ENCODE measurements around the gene PTBP3.
"Not testable (repeated sequence)": the region's sequence is repeated elsewhere in the genome, so short reads cannot be mapped to it uniquely, and the experiment has no call there.

Gene PTBP3, protein sequence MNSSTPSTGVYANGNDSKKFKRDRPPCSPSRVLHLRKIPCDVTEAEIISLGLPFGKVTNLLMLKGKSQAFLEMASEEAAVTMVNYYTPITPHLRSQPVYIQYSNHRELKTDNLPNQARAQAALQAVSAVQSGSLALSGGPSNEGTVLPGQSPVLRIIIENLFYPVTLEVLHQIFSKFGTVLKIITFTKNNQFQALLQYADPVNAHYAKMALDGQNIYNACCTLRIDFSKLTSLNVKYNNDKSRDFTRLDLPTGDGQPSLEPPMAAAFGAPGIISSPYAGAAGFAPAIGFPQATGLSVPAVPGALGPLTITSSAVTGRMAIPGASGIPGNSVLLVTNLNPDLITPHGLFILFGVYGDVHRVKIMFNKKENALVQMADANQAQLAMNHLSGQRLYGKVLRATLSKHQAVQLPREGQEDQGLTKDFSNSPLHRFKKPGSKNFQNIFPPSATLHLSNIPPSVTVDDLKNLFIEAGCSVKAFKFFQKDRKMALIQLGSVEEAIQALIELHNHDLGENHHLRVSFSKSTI

GRCh38 chr9:112332977-112333638 lies at the start of gene PTBP3:
PTBP3 (minus strand) TSS chr9:112333619; CDS start chr9:112297865, 35,754 bp downstream.
- DNase-seq, result peak; percentile 50

DNA sequence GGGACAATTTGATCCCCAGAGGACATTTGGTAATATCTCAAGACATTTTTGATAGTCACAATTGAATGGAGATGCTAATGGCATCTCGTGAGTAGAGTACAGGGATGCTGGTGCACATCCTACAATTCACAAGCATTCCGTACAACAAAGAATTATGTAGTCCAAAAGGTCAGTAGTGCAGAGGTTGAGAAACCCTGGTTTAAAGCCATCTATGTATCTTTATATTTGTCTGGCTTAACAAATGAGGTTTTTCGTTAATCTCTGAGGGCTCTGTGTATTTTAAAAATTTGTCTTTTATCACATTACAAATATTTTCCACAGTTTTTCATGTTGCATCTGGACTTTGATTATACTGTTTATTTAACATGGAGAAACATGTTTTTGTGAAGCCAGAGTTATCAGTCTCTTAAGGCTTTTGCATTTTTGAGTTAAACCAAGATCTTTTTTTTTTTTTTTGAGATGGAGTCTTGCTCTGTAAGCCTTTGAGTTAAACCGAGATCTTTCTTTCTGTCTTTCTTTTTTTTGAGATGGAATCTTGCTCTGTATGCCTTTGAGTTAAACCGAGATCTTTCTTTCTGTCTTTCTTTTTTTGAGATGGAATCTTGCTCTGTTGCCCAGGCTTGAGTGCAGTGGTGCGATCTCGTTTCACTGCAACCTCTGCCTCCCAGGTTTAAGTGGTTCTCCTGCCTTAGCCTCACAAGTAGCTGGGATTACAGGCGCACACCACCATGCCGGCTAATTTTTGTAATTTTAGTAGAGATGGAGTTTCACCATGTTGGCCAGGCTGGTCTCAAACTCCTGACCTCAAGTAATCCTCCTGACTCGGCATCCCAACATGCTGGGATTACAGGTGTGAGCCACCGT lies 49.3 kb upstream of the PTBP3 start:
- no peak for DNase-seq

GRCh38 chr9:112382066-112382465 lies 48.6 kb upstream of the PTBP3 start:
- no peak for DNase-seq

DNA sequence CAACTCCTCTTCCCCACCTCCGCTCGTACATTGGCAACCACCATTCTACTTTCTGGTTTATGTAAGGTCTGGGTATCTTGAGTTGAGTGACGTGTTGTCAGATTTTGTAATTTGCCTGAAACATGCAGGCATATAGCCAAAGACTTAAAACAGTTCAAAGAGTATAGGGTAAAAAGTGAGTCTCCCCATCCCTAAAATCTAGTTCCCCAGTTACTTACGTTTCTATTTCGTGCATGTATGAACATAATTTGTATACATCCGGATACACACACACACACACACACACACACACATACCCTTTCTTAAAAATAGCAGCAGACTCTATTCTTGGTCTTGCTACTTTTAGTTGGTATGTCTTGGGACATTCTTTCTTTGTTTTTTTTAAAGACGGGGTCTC lies 47.4 kb upstream of the PTBP3 start:
- DNase-seq, result no peak

GRCh38 chr9:112380102-112380824 lies 46.8 kb upstream of the PTBP3 start, which contains the start of gene HSDL2:
HSDL2 (plus strand) TSS chr9:112380108; CDS start chr9:112380164, 56 bp downstream.
- DNase-seq, result peak; percentile 58

GRCh38 chr9:112379177-112380101 lies 46.0 kb upstream of the PTBP3 start:
- peak; percentile 97 for DNase-seq

DNA sequence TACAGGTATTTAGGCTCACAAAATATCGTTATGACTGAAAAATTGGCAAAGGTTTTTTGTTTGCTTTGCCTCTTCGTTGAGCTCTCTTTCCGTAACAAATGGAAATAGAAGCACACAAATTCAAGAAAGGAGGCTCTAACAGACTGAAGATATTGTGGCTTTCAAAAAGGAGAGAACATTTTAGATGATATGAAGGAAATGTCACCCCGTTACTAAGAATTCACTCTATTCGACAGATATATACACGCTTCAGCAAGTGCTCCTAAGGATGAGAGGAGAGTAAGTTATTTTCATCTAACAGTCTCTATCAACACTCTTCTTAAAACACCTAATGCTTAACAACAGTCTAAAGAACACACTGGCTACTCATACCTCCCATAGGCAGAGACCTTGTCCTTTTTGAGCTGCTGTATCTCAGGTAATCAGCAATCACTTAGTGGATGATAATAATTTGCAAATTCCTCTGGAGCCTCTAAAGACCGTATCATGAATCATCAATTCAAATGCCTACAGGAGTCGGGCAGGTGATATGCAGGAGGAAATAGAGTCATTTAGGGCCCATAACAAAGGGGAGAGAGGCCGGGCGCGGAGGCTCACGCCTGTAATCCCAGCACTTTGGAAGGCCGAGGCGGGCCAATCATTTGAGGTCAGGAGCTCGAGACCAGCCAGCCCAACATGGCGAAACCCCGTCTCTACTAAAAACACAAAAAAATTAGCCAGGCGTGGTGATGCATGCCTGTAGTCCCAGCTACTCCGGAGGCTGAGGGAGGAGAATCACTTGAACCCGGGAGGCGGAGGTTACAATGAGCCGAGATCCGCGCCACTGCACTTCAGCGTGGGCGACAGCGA lies 45.1 kb upstream of the PTBP3 start:
- no peak for DNase-seq

DNA sequence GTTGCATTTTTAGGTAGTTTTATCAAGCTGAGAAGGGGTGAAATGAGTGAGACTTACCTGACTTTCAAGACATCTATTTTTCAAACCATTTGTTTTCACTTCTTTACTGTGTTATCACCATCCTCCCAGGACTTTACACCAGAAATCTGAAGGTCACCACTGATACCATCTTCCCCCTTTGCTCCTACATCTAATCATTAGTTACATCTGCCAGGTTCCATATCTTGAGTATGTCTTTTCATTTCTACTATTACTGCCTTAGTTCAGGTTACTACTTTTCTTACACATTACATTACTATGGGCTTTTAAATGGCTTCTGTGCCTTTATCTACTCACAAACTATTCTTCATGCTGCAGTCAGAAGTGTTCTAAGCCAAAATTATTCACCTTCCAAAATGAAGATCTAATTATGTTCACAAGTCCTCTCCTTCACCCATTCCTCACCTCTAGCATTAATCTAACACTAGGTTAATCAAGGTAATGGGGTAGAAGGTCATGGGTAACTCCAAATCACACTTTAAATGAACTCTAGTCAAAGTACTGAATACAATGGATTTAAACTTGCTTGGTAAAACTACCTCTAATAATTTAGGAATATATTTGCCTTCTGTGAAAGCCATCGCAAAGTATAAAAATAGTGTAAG lies 44.4 kb upstream of the PTBP3 start:
- DNase-seq, result no peak

- DNase-seq, result no peak
These were observed 43.7 kb upstream of the PTBP3 start for GRCh38 chr9:112377087-112377486.

- no peak for DNase-seq
These were observed 41.9 kb upstream of the PTBP3 start for GRCh38 chr9:112375361-112375760.

DNA sequence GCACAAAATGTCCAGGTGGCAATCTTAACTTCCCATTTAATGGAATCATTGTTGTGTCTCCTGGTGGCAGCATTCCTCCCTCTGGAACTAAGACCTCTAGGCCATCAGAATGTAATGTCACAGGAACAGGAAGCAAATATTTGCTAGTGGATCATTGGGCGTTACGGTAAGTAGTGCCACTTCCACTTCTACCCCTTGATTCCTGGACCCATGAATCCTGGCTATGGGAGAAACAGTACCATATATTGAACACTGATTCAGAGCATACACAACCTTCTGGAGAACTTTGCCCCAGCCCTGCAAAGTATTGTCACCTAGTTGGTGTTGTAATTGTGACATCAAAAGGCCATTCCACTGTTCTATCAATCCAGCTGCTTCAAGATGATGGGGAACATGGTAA lies 40.8 kb upstream of the PTBP3 start:
- DNase-seq, result not testable (repeated sequence)

GRCh38 chr9:112373666-112374065 lies 40.2 kb upstream of the PTBP3 start:
- not testable (repeated sequence) for DNase-seq

GRCh38 chr9:112371060-112371459 lies 37.6 kb upstream of the PTBP3 start:
- DNase-seq, result no peak

DNA sequence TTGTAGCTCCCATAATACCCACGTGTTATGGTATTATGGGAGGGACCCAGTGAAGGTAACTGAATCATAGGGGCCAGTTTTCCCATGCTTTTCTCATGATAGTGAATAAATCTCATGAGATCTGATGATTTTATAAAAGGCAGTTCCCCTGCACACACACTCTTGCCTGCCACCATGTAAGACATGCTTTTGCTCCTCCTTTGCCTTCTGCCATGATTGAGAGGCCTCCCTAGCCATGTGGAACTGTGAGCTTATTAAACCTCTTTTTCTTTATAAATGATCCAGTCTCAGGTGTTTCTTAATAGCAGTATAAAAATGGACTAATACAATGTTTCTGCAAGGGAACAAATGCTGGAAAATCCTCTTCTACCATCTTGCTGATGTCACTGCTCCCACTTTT lies 36.4 kb upstream of the PTBP3 start:
- no peak for DNase-seq

DNA sequence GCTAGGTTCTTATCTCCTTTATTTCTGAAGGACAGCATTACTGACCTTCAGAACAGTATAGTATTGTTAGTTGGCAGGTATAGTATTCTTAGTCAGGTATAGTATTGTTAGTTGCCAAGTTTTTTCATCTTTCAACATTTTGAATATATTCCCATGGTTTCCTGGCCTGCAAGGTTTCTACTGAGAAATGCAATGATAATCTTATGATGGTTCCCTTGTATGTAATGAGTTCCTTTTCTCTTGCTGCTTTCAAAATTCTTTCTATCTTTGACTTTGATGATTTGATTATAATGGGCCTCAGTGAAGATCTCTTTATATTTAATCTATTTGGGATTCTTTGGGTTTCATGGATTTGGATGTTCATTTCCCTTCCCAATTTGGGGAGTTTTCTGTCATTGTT lies 34.0 kb upstream of the PTBP3 start:
- DNase-seq, result no peak

- no peak for DNase-seq
These were observed 33.2 kb upstream of the PTBP3 start for GRCh38 chr9:112366591-112366990.

- not testable (repeated sequence) for DNase-seq
These were observed 31.8 kb upstream of the PTBP3 start for GRCh38 chr9:112365257-112365656.

GRCh38 chr9:112364761-112365160 lies 31.3 kb upstream of the PTBP3 start:
- no peak for DNase-seq

GRCh38 chr9:112361601-112362000 lies 28.2 kb upstream of the PTBP3 start:
- DNase-seq, result no peak
